ENCODE measurements around the gene KIAA2012. TPM values are rescaled to one million over a fixed set of nuclear protein-coding genes. Genes with fewer than 3 reads are reported as not detected.

Gene KIAA2012
- total RNA-seq, 2 donors from 2014 or later = not detected

DNA sequence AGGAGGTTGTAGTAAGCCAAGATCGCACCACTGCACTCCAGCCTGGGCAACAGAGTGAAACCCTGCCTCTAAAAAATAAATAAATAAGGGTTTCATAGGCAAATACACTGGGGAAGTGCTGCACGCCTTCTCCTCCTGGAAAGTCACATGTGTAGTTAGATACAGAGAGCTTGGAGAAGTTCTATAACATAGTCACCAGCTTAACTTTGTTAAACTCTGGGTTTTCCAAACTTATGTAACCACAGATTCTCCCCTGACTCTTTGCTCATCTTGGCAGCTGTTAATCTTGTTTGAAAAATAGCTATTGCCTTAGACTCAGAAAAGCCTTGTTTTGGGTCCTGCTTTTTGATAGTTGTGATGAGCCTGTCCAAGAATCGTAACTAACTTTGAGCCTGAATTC lies 25.2 kb downstream of the KIAA2012 start:
- DNase-seq (ENCODE audit: low spot score in 2 of 2) (no peak), ATAC-seq (no peak)
- Mint-ChIP-seq H3K36me3 (no peaks in the 10 kb centered on the region), H3K9me3 (no peaks in the 10 kb centered on the region), H3K27ac (no peak overlapping the region)

GRCh38 chr2:202099515-202099914 lies 26.5 kb downstream of the KIAA2012 start:
- ATAC-seq = no peak
- no peaks in the 10 kb centered on the region for H3K9me3 Mint-ChIP-seq
- H3K36me3 Mint-ChIP-seq = no peaks in the 10 kb centered on the region
- no peak for DNase-seq (ENCODE audit: low spot score in 2 of 2)
- no peak overlapping the region for H3K27ac Mint-ChIP-seq

- no peaks in the 10 kb centered on the region for H3K9me3 Mint-ChIP-seq
- DNase-seq (ENCODE audit: low spot score in 2 of 2) = no peak
Observed at GRCh38 chr2:202100176-202100575, 27.1 kb downstream of the KIAA2012 start.

GRCh38 chr2:202101026-202101579 lies 28.0 kb downstream of the KIAA2012 start:
- Mint-ChIP-seq H3K36me3 (no peaks in the 10 kb centered on the region), H3K27ac (no peak overlapping the region), H3K9me3 (no peaks in the 10 kb centered on the region)
- no peak for ATAC-seq
- DNase-seq (ENCODE audit: low spot score in 2 of 2) = no peak

More at GRCh38 chr2:202100176-202100575, 27.1 kb downstream of the KIAA2012 start:
- Mint-ChIP-seq H3K36me3 (no peaks in the 10 kb centered on the region), H3K27ac (no peak overlapping the region)
- ATAC-seq = no peak

GRCh38 chr2:202102425-202103000 lies 29.5 kb downstream of the KIAA2012 start:
- Mint-ChIP-seq H3K36me3 (no peaks in the 10 kb centered on the region), H3K27ac (no peak overlapping the region), H3K9me3 (no peaks in the 10 kb centered on the region)
- ATAC-seq (no peak), DNase-seq (ENCODE audit: low spot score in 2 of 2) (no peak)

GRCh38 chr2:202104286-202104870 lies 31.3 kb downstream of the KIAA2012 start:
- H3K36me3 Mint-ChIP-seq = no peaks in the 10 kb centered on the region
- no peak overlapping the region for H3K27ac Mint-ChIP-seq
- ATAC-seq (peak; percentile 56 to 70), DNase-seq (ENCODE audit: low spot score in 2 of 2) (peak in 1 of 2 donors; percentile 70)
- no peaks in the 10 kb centered on the region for H3K9me3 Mint-ChIP-seq

GRCh38 chr2:202105025-202105424 lies 32.0 kb downstream of the KIAA2012 start:
- H3K36me3 Mint-ChIP-seq = no peaks in the 10 kb centered on the region
- no peaks in the 10 kb centered on the region for H3K9me3 Mint-ChIP-seq
- ATAC-seq (no peak), DNase-seq (ENCODE audit: low spot score in 2 of 2) (no peak)
- no peak overlapping the region for H3K27ac Mint-ChIP-seq

DNA sequence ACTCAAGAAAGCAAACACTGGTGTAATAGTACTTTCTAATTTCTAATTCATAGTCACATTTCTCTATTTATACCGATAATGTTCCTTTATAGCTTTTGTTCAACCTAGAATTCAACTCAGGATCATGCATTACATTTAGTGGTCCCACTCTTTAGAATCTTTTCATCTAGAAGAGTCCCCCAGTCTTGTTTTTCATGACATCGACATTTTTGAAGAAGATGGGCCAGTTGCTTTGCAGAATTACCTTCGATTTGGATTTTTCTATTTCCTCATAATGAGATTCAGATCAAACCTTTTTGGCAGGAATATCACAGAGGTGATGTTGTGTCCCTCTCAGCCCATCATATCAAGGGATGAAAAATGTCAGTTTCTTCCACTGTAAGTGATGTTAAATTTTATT lies 35.3 kb downstream of the KIAA2012 start:
- Mint-ChIP-seq H3K9me3 (no peaks in the 10 kb centered on the region), H3K27ac (no peak overlapping the region), H3K36me3 (no peaks in the 10 kb centered on the region)
- ATAC-seq (no peak), DNase-seq (ENCODE audit: low spot score in 2 of 2) (no peak)

GRCh38 chr2:202109139-202109736 lies 36.2 kb downstream of the KIAA2012 start:
- Mint-ChIP-seq H3K36me3 (no peaks in the 10 kb centered on the region), H3K27ac (peak overlapping the region in 1 of 2 donors; percentile 9), H3K9me3 (no peaks in the 10 kb centered on the region)
- no peak for ATAC-seq
- no peak for DNase-seq (ENCODE audit: low spot score in 2 of 2)

GRCh38 chr2:202109737-202110184 lies 36.7 kb downstream of the KIAA2012 start:
- Mint-ChIP-seq H3K36me3 (no peaks in the 10 kb centered on the region), H3K9me3 (no peaks in the 10 kb centered on the region), H3K27ac (no peak overlapping the region)
- ATAC-seq (no peak), DNase-seq (ENCODE audit: low spot score in 2 of 2) (no peak)

DNA sequence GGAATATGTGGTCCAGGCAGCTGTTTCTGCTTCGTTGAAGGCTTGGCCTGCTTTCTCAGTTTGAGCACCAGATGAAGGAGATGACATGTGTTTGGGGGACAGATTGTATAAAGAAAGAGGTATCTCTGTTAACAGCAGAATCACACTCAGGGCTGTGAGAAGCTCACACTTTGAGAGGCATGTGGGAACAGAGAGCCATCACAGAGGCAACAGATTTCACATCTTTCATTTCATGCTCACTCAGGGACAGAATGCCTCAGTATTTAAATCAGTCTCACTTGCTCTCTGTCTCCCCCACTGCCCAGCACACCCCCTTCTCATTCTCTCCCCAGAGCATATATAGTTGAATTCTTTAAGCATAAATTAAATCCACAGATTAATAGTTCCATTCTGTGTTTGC lies 37.4 kb downstream of the KIAA2012 start:
- no peak overlapping the region for H3K27ac Mint-ChIP-seq
- H3K36me3 Mint-ChIP-seq = no peaks in the 10 kb centered on the region
- ATAC-seq (no peak), DNase-seq (ENCODE audit: low spot score in 2 of 2) (no peak)
- H3K9me3 Mint-ChIP-seq = no peaks in the 10 kb centered on the region

DNA sequence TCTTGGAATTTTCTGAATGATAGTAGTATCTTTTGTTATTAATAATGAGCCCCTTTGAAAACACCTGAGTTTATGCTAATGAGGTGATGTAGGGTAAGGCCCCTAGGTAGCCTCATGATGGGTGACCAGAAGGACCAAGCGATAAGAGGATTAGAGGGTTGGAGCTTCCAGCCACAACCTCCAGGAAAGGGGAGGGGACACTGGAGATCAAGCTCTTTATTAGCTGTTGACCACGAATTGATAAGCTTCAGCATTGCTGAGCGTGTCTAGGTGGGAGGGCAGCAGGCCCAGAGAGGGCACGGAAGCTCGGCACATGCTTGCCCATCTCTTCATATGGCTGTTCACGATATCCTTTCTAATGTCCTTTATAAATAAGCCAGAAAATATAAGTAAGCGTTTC lies 39.0 kb downstream of the KIAA2012 start:
- Mint-ChIP-seq H3K9me3 (peaks cover 0 to 6% of the 10 kb centered on the region in 2 donors), H3K36me3 (no peaks in the 10 kb centered on the region), H3K27ac (no peak overlapping the region)
- no peak for DNase-seq (ENCODE audit: low spot score in 2 of 2)
- ATAC-seq = no peak

- H3K36me3 Mint-ChIP-seq = no peaks in the 10 kb centered on the region
- H3K27ac Mint-ChIP-seq = no peak overlapping the region
- DNase-seq (ENCODE audit: low spot score in 2 of 2) (no peak), ATAC-seq (peak in 1 of 2 donors; percentile 52)
- H3K9me3 Mint-ChIP-seq = peaks cover 0 to 6% of the 10 kb centered on the region in 2 donors
Observed at GRCh38 chr2:202113571-202114142, 40.6 kb downstream of the KIAA2012 start.

- Mint-ChIP-seq H3K36me3 (no peaks in the 10 kb centered on the region), H3K9me3 (peaks cover 0 to 6% of the 10 kb centered on the region in 2 donors), H3K27ac (no peak overlapping the region)
- DNase-seq (ENCODE audit: low spot score in 2 of 2) = no peak
- ATAC-seq = no peak
Observed at GRCh38 chr2:202114291-202114690, 41.2 kb downstream of the KIAA2012 start.

DNA sequence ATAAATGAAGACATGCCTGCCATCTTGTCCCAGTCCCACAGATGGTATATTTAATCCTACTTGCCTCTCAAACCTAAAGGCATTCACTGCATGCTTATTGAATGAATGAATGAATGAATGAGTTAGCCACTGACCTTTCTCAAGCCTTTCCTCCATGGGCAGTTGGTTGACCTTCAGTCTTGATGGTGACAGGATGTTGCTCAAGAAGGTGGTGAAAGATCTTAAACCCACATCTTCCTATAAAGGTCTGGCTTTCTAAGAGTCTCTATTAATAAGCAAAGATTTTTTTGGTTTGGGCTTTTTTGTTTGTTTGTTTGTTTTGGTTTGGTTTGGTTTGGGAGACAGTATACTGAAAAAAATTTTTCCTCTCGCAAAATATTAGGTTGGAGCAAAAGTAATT lies 41.7 kb downstream of the KIAA2012 start:
- no peak overlapping the region for H3K27ac Mint-ChIP-seq
- peaks cover 0 to 6% of the 10 kb centered on the region in 2 donors for H3K9me3 Mint-ChIP-seq
- no peak for DNase-seq (ENCODE audit: low spot score in 2 of 2)
- H3K36me3 Mint-ChIP-seq = no peaks in the 10 kb centered on the region
- ATAC-seq = no peak

DNA sequence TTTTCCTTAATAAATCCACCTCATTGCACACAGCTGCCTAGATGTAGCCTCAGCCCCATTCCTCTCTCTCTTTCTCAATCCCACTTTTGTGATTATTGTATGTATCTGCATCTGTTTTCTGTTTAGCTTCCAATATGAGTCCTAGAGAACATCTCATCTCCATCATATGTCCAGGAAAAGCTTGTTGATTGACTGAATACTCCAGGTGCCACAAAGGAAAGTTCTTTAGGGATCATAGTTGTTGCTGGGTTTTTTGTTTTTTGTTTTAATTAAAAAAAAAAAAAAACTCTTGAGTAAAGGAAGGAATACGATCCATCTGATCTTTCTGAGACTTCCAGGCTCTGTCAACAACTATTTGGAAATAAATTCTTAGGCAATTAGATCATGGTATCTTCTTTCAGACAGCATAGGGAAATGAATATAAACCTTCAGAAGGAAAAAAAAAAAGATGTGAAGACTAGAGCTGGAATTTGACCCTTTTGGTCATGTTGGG lies 42.5 kb downstream of the KIAA2012 start:
- Mint-ChIP-seq H3K36me3 (no peaks in the 10 kb centered on the region), H3K27ac (no peak overlapping the region), H3K9me3 (peaks cover 3 to 13% of the 10 kb centered on the region in 2 donors)
- DNase-seq (ENCODE audit: low spot score in 2 of 2) (no peak), ATAC-seq (no peak)

- DNase-seq (ENCODE audit: low spot score in 2 of 2) = no peak
Observed at GRCh38 chr2:202116691-202117090, 43.6 kb downstream of the KIAA2012 start.

More at GRCh38 chr2:202116691-202117090, 43.6 kb downstream of the KIAA2012 start:
- ATAC-seq = no peak
- Mint-ChIP-seq H3K36me3 (no peaks in the 10 kb centered on the region), H3K9me3 (peaks cover 8 to 20% of the 10 kb centered on the region in 2 donors), H3K27ac (no peak overlapping the region)

All from activated naive CD4-positive, alpha-beta T cell treated with anti-CD3 and anti-CD28 coated beads, Interleukin-2, amount 50 U/mL, for 72 hours (primary cell).